Common myeloid progenitor, CD34-positive (primary cell): Measurements from ENCODE around the gene PLK3.

ENCODE experiments used
- CTCF ChIA-PET: fragments of 350-600 bp; sonication (Branson Sonifier 250); formaldehyde crosslinking; loops from one replicate; lab custom pipeline; 2021; ENCODE audit warnings: antibody characterized with exemption; lab: Charles Lee
- POLR2A ChIA-PET: fragments of 350-600 bp; sonication (Branson Sonifier 250); formaldehyde crosslinking; loops from one replicate; lab custom pipeline; 2021; ENCODE audit warnings: antibody characterized with exemption; lab: Charles Lee
- DNase-seq, 3 donors: peaks; one replicate each; pipeline versions ENCODE4 v3.0.0 to v3.0.0-alpha.2; 2013
- H3K27ac ChIP-seq, 2 experiments: 1 replicate in 1 of 2; 2 replicates in 1 of 2; pipeline ENCODE4 v1.7.0; 2013; ENCODE audit warnings: inconsistent platforms in 2 of 2, low read length in 2 of 2, mild to moderate bottlenecking in 2 of 2, low read depth in 1 of 2, moderate library complexity in 1 of 2; ENCODE audit not compliant: severe bottlenecking in 2 of 2, insufficient read depth in 1 of 2, poor library complexity in 1 of 2
- H3K27me3 ChIP-seq, 5 experiments: replicated peaks in 2 of 5; 1 replicate in 3 of 5; 2 replicates in 2 of 5; pipeline versions ENCODE4 v1.6.1 to v1.7.0; 2013; ENCODE audit warnings: low read length in 4 of 5, mild to moderate bottlenecking in 2 of 5, moderate library complexity in 2 of 5, inconsistent platforms in 1 of 5; ENCODE audit not compliant: insufficient read depth in 5 of 5, control insufficient read depth in 4 of 5
- H3K36me3 ChIP-seq, 4 experiments: 1 replicate in 2 of 4; 2 replicates in 2 of 4; pipeline versions ENCODE4 v1.6.1 to v1.7.0; 2013; ENCODE audit warnings: low read length in 3 of 4, control low read depth in 1 of 4, mild to moderate bottlenecking in 1 of 4; ENCODE audit not compliant: control insufficient read depth in 4 of 4, insufficient read depth in 4 of 4
- H3K4me1 ChIP-seq, 4 experiments: 1 replicate in 3 of 4; 2 replicates in 1 of 4; pipeline versions ENCODE4 v1.6.1 to v1.7.1; 2013; ENCODE audit warnings: low read length in 3 of 4, mild to moderate bottlenecking in 3 of 4, control low read depth in 1 of 4, inconsistent platforms in 1 of 4, moderate library complexity in 1 of 4; ENCODE audit not compliant: control insufficient read depth in 4 of 4, insufficient read depth in 4 of 4; ENCODE audit errors: control extremely low read depth in 1 of 4
- H3K4me3 ChIP-seq, 7 experiments: 1 replicate in 4 of 7; 2 replicates in 3 of 7; pipeline versions ENCODE4 v1.5.1 to v1.7.0; 2013; ENCODE audit warnings: mild to moderate bottlenecking in 7 of 7, low read length in 6 of 7, moderate library complexity in 6 of 7, inconsistent platforms in 2 of 7, low read depth in 2 of 7, control low read depth in 1 of 7; ENCODE audit not compliant: insufficient read depth in 4 of 7, control insufficient read depth in 1 of 7; ENCODE audit errors: extremely low read depth in 1 of 7
- H3K9me3 ChIP-seq, 5 experiments: 1 replicate in 4 of 5; 2 replicates in 1 of 5; pipeline versions ENCODE4 v1.6.1 to v1.7.1; 2013; ENCODE audit warnings: low read length in 4 of 5, mild to moderate bottlenecking in 2 of 5, inconsistent platforms in 1 of 5, low read depth in 1 of 5, moderate library complexity in 1 of 5; ENCODE audit not compliant: control insufficient read depth in 4 of 5, insufficient read depth in 2 of 5; ENCODE audit errors: control extremely low read depth in 1 of 5
- WGBS: methylation state at CpG from one replicate; pipeline ENCODE4 v1.1.5; 2013; ENCODE audit not compliant: insufficient coverage; 5-methylcytosine and 5-hydroxymethylcytosine counted together

PLK3 gene

GRCh38 chr1:44803312-44804095, 3.3 kb downstream of the PLK3 start:
- WGBS, result 100% methylated on average over 3 of the region's 13 CpGs
- ChIA-PET POLR2A (no interaction called here), CTCF (interaction anchor here (1.0 to 1.5 kb wide), 3 partner anchors 10 to 27 kb away, joined by 3 to 7 read pairs (median 3); no protein-coding TSS in a partner anchor)
- H3K9me3 ChIP-seq, result no peaks in the 10 kb centered on the region
- no peak overlapping the region for H3K27ac ChIP-seq
- H3K36me3 ChIP-seq, result peaks cover 6 to 45% (median 34%) of the 10 kb centered on the region in 4 experiments
- H3K4me3 ChIP-seq, result no peak overlapping the region
- no peak for DNase-seq
- H3K27me3 ChIP-seq, result no peaks in the 10 kb centered on the region
- H3K4me1 ChIP-seq, result peaks cover 0 to 58% (median 52%) of the 10 kb centered on the region in 4 experiments

GRCh38 chr1:44805311-44806024, 5.3 kb downstream of the PLK3 start:
- Histone ChIP-seq H3K27ac (no peak overlapping the region), H3K4me3 (no peak overlapping the region), H3K9me3 (no peaks in the 10 kb centered on the region), H3K27me3 (no peaks in the 10 kb centered on the region), H3K4me1 (peaks cover 11 to 66% (median 64%) of the 10 kb centered on the region in 4 experiments), H3K36me3 (peaks cover 6 to 45% (median 34%) of the 10 kb centered on the region in 4 experiments)
- ChIA-PET CTCF (interaction anchor here (1.4 to 7.8 kb wide), 4 partner anchors 8 to 17 kb away, joined by 3 to 69 read pairs (median 24); partner anchors contain the start of gene BEST4), POLR2A (interaction anchor here (1.3 to 2.1 kb wide), 2 partner anchors 14 to 75 kb away, joined by 3 to 12 read pairs; partner anchors contain the start of gene RNU5D-1)
- WGBS, result 97% methylated on average over 15 of the region's 20 CpGs
- no peak for DNase-seq

GRCh38 chr1:44806025-44806703, 6.0 kb downstream of the PLK3 start:
- WGBS, result 98% methylated on average over 64 of the region's 70 CpGs
- CTCF ChIA-PET, result interaction anchor here (1.8 to 7.8 kb wide), 3 partner anchors 8 to 18 kb away, joined by 6 to 69 read pairs (median 43); partner anchors contain the start of gene BEST4
- H3K9me3 ChIP-seq, result no peaks in the 10 kb centered on the region
- POLR2A ChIA-PET, result interaction anchor here (1.3 to 2.1 kb wide), 2 partner anchors 13 to 75 kb away, joined by 3 to 12 read pairs; partner anchors contain the start of gene RNU5D-1
- peak overlapping the region; percentile 92 to 97 for H3K27ac ChIP-seq
- DNase-seq, result no peak
- H3K27me3 ChIP-seq, result no peaks in the 10 kb centered on the region
- H3K4me3 ChIP-seq, result no peak overlapping the region
- peaks cover 11 to 67% (median 66%) of the 10 kb centered on the region in 4 experiments for H3K4me1 ChIP-seq
- peaks cover 6 to 45% (median 34%) of the 10 kb centered on the region in 4 experiments for H3K36me3 ChIP-seq

GRCh38 chr1:44806704-44807363, 6.7 kb downstream of the PLK3 start, which contains the start of gene DYNLT4:
DYNLT4 (minus strand) TSS chr1:44807351; CDS start chr1:44806668, 683 bp downstream.
- Histone ChIP-seq H3K4me1 (peaks cover 11 to 67% (median 63%) of the 10 kb centered on the region in 4 experiments), H3K27ac (peak within 1 kb of the TSS; percentile 92 to 97), H3K27me3 (no peaks in the 10 kb centered on the region), H3K36me3 (peaks cover 6 to 45% (median 33%) of the 10 kb centered on the region in 4 experiments), H3K4me3 (peak within 1 kb of the TSS in 3 of 7 experiments; percentile 34 to 54 (median 48)), H3K9me3 (no peaks in the 10 kb centered on the region)
- 92% methylated on average over 7 of the region's 7 CpGs for WGBS
- DNase-seq, result no peak
- POLR2A ChIA-PET, result interaction anchor here (1.0 to 3.2 kb wide), 5 partner anchors 12 to 86 kb away, joined by 4 to 30 read pairs (median 7); partner anchors contain the start of gene RNU5D-1
- CTCF ChIA-PET, result interaction anchor here (5.3 to 7.8 kb wide), 2 partner anchors 14 to 19 kb away, joined by 43 to 69 read pairs; partner anchors contain the start of gene BEST4

GRCh38 chr1:44807364-44808062, 7.3 kb downstream of the PLK3 start:
- H3K4me1 ChIP-seq, result peaks cover 11 to 65% (median 61%) of the 10 kb centered on the region in 4 experiments
- CTCF ChIA-PET, result interaction anchor here (1.1 to 7.8 kb wide), 8 partner anchors 8 to 86 kb away, joined by 3 to 69 read pairs (median 8); partner anchors contain the start of genes BEST4, PLK3 and RNU5D-1
- H3K36me3 ChIP-seq, result peaks cover 4 to 38% (median 30%) of the 10 kb centered on the region in 4 experiments
- H3K9me3 ChIP-seq, result no peaks in the 10 kb centered on the region
- 5% methylated on average over 9 of the region's 16 CpGs for WGBS
- POLR2A ChIA-PET, result interaction anchor here (1.0 to 3.5 kb wide), 7 partner anchors 8 to 86 kb away, joined by 4 to 64 read pairs (median 12); partner anchors contain the start of genes PLK3 and RNU5D-1
- peak; percentile 92 to 95 (median 95) for DNase-seq
- H3K27me3 ChIP-seq, result no peaks in the 10 kb centered on the region
- peak overlapping the region in 2 of 7 experiments; percentile 34 to 48 for H3K4me3 ChIP-seq
- peak overlapping the region; percentile 92 to 97 for H3K27ac ChIP-seq
